HCT116 (cell line): ENCODE results near the gene TTLL11. TPM values are rescaled to one million over a fixed set of nuclear protein-coding genes. Genes with fewer than 3 reads are reported as not detected.

ENCODE experiments used
- ATAC-seq: fragments of 200-7000 bp; cut with Tn5 transposase; 2 replicates; pipeline ENCODE4 v1.9.1; 2020; ENCODE audit warnings: mild to moderate bottlenecking, moderate library complexity
- BruUV-seq: library from RNA; stranded (reverse); fragments of 400-500 nt; replicated peaks from 2 replicates; lab custom pipeline; 2021; lab: Mats Ljungman, UMichigan
- CTCF ChIA-PET: fragments of 300-600 bp; sonication (Branson Sonifier 250); formaldehyde crosslinking; loops from one replicate; lab custom pipeline; 2021; ENCODE audit warnings: antibody characterized with exemption; lab: Charles Lee
- POLR2A ChIA-PET: fragments of 300-600, 350-600 bp; sonication (Branson Sonifier 250); formaldehyde crosslinking; loops from one replicate; lab custom pipeline; 2021; ENCODE audit warnings: antibody characterized with exemption; lab: Charles Lee
- RAD21 ChIA-PET, 2 experiments: fragments of 300-600 bp; sonication (Branson Sonifier 250); formaldehyde crosslinking; loops; one replicate each; lab custom pipeline; 2023; ENCODE audit warnings: low total read pairs in 2 of 2; ENCODE audit not compliant: uncharacterized antibody in 2 of 2, unreplicated experiment in 2 of 2, low non-redundant PET in 1 of 2; lab: Charles Lee
- DNase-seq: peaks from one replicate; pipeline ENCODE4 v3.0.0-alpha.2; 2010; ENCODE audit warnings: low read depth, low spot score
- H2AFZ ChIP-seq: fragments of 200-600 bp; shearing (Covaris generic), sonication (generic); 2 replicates; pipeline ENCODE4 v1.6.1; 2017; ENCODE audit warnings: low read depth, mixed run types, mixed read lengths, antibody characterized with exemption, low read length; ENCODE audit not compliant: poor library complexity, severe bottlenecking
- H3K27ac ChIP-seq: 2 replicates; pipeline ENCODE4 v1.5.1; 2012; ENCODE audit warnings: low read depth, low read length
- H3K27me3 ChIP-seq: fragments of 200-600 bp; sonication (generic); 2 replicates; pipeline ENCODE4 v1.6.1; 2016; ENCODE audit warnings: mixed run types, low read length, mixed read lengths; ENCODE audit not compliant: insufficient read depth
- H3K36me3 ChIP-seq, 2 experiments: fragments of 200-500 bp in 1 of 2; fragments of 200-600 bp in 1 of 2; sonication (Bioruptor generic) in 1 of 2; sonication (generic) in 1 of 2; 2 replicates each; pipeline versions ENCODE4 v1.5.1 to v1.6.1; 2014 to 2016; ENCODE audit warnings: low read length in 2 of 2, inconsistent platforms in 1 of 2, mixed read lengths in 1 of 2, mixed run types in 1 of 2; ENCODE audit not compliant: insufficient read depth in 2 of 2, control insufficient read depth in 1 of 2
- H3K4me1 ChIP-seq, 2 experiments: fragments of 200-600 bp in 1 of 2; sonication (generic) in 1 of 2; 2 replicates each; pipeline versions ENCODE4 v1.5.1 to v1.6.1; 2012 to 2017; ENCODE audit warnings: low read length in 2 of 2, inconsistent platforms in 1 of 2, mild to moderate bottlenecking in 1 of 2, mixed read lengths in 1 of 2, mixed run types in 1 of 2, moderate library complexity in 1 of 2; ENCODE audit not compliant: insufficient read depth in 2 of 2, control insufficient read depth in 1 of 2
- H3K4me2 ChIP-seq: fragments of 200-600 bp; sonication (generic); 2 replicates; pipeline ENCODE4 v1.6.1; 2017; ENCODE audit warnings: mixed run types, low read length, mixed read lengths
- H3K4me3 ChIP-seq, 2 experiments: fragments of 200-600 bp in 1 of 2; sonication (generic) in 1 of 2; replicated peaks in 1 of 2; 2 replicates each; pipeline ENCODE4 v1.5.1; 2011 to 2016; ENCODE audit warnings: low read length in 2 of 2, control low read depth in 1 of 2, low read depth in 1 of 2, mild to moderate bottlenecking in 1 of 2, mixed read lengths in 1 of 2, mixed run types in 1 of 2
- H3K79me2 ChIP-seq: fragments of 200-600 bp; sonication (generic); 2 replicates; pipeline ENCODE4 v1.6.1; 2017; ENCODE audit warnings: mild to moderate bottlenecking, mixed run types, low read length, moderate library complexity, mixed read lengths; ENCODE audit not compliant: insufficient read depth
- H3K9ac ChIP-seq: fragments of 200-600 bp; sonication (generic); 2 replicates; pipeline ENCODE4 v1.6.1; 2016; ENCODE audit warnings: low read length, mixed read lengths
- H3K9me2 ChIP-seq: fragments of 200-600 bp; sonication (generic), shearing (Covaris generic); 2 replicates; pipeline ENCODE4 v1.6.1; 2017; ENCODE audit warnings: mixed run types, mild to moderate bottlenecking, moderate library complexity; ENCODE audit not compliant: insufficient read depth
- H3K9me3 ChIP-seq, 2 experiments: fragments of 200-500 bp in 1 of 2; fragments of 200-600 bp in 1 of 2; sonication (Bioruptor generic) in 1 of 2; sonication (generic) in 1 of 2; 2 replicates each; pipeline ENCODE4 v1.6.1; 2014 to 2017; ENCODE audit warnings: low read length in 2 of 2, mixed read lengths in 2 of 2, inconsistent platforms in 1 of 2, low read depth in 1 of 2, mild to moderate bottlenecking in 1 of 2, mixed run types in 1 of 2, moderate library complexity in 1 of 2; ENCODE audit not compliant: control insufficient read depth in 1 of 2, insufficient read depth in 1 of 2
- H4K20me1 ChIP-seq: fragments of 200-600 bp; sonication (generic), shearing (Covaris generic); 2 replicates; pipeline ENCODE4 v1.6.1; 2017; ENCODE audit warnings: mixed run types, mild to moderate bottlenecking, moderate library complexity; ENCODE audit not compliant: insufficient read depth
- ATF3 ChIP-seq: IDR thresholded peaks from 2 replicates; pipeline ENCODE4 v1.6.1; 2012
- CBX3 ChIP-seq: IDR thresholded peaks from 2 replicates; pipeline ENCODE4 v1.6.1; 2012; ENCODE audit warnings: low read depth
- CEBPB ChIP-seq: IDR thresholded peaks from 2 replicates; pipeline ENCODE4 v1.6.1; 2012; ENCODE audit warnings: low read depth
- FOSL1 ChIP-seq: IDR thresholded peaks from 2 replicates; pipeline ENCODE4 v1.6.1; 2012; ENCODE audit warnings: low read depth
- JUND ChIP-seq: IDR thresholded peaks from 2 replicates; pipeline ENCODE4 v1.6.1; 2012
- MAX ChIP-seq: IDR thresholded peaks from 2 replicates; pipeline ENCODE4 v1.6.1; 2012
- POLR2A ChIP-seq: IDR thresholded peaks from 2 replicates; pipeline ENCODE4 v1.7.0; 2011; ENCODE audit warnings: borderline replicate concordance; ENCODE audit not compliant: insufficient read depth, insufficient read length; ENCODE audit errors: extremely low read depth
- RAD21 ChIP-seq: IDR thresholded peaks from 2 replicates; pipeline ENCODE4 v1.6.1; 2012; ENCODE audit warnings: low read depth, mild to moderate bottlenecking
- SIN3A ChIP-seq: IDR thresholded peaks from 2 replicates; pipeline ENCODE4 v1.6.1; 2012; ENCODE audit warnings: low read depth
- SRF ChIP-seq: IDR thresholded peaks from 2 replicates; pipeline ENCODE4 v1.6.1; 2012; ENCODE audit warnings: low read depth
- ZBTB33 ChIP-seq: IDR thresholded peaks from 2 replicates; pipeline ENCODE4 v1.6.1; 2011; ENCODE audit warnings: mild to moderate bottlenecking, low read length, moderate library complexity; ENCODE audit not compliant: insufficient replicate concordance; ENCODE audit errors: extremely low read depth
- intact Hi-C: fragments of 100-400 bp; cut with micrococcal nuclease; formaldehyde crosslinking; loops from 2 replicates; pipeline ENCODE4 v1.10.0; 2022
- total RNA-seq: library from RNA; stranded (reverse); gene quantifications from one replicate; pipeline ENCODE4 v1.2.1, GENCODE V29; 2021; ENCODE audit not compliant: unreplicated experiment

Gene TTLL11
- total RNA-seq, 1 experiment from 2014 or later: 2.2 TPM

DNA sequence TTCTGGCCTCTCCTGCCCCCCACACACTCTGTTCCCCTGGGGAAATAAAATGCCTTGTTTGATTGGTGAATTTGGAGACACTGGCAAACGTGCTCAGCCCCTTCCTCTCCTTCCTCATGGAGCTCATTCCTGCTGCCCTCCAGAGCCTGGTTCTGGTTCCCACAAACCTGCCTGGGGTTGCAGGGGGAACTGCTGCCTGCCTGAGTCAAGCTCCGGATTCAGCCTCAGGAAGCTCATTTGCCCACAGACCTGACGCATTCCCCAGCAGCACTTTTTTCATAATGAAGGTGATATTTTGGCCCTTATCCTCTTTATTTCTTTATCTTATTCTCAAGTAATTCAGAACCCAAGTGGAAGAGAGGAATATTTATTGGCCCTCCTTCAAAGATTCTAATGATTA lies 140.5 kb downstream of the TTLL11 start:
- no peak overlapping the region for H3K4me2 ChIP-seq
- H3K4me3 ChIP-seq: no peak overlapping the region
- CTCF ChIA-PET: no interaction called here
- peaks cover 0 to 5% of the 10 kb centered on the region in 2 experiments; a peak in 1 of 4 replicates for H3K4me1 ChIP-seq
- no peaks in the 10 kb centered on the region for H3K9me3 ChIP-seq
- RAD21 ChIA-PET: no interaction called here
- no peaks in the 10 kb centered on the region for H3K36me3 ChIP-seq
- H4K20me1 ChIP-seq: no peaks in the 10 kb centered on the region
- intact Hi-C loops: no loop called here
- H3K27ac ChIP-seq: no peak overlapping the region
- BruUV-seq: no TSS peak
- H3K9me2 ChIP-seq: no peaks in the 10 kb centered on the region
- no peak for ATAC-seq
- POLR2A ChIA-PET: no interaction called here
- H3K79me2 ChIP-seq: no peaks in the 10 kb centered on the region
- no peak for TF ChIP-seq CBX3
- no peak for TF ChIP-seq FOSL1
- no peak for TF ChIP-seq JUND
- no peak for TF ChIP-seq ZBTB33
- TF ChIP-seq SRF: no peak
- no peak for TF ChIP-seq POLR2A
- no peak for TF ChIP-seq ATF3
- no peak for TF ChIP-seq SIN3A
- no peak for TF ChIP-seq MAX
- no peak for TF ChIP-seq CEBPB
- no peak for TF ChIP-seq RAD21
- TF ChIP-seq, all 23 proteins: peak for 0
- Histone ChIP-seq H2AFZ (no peak overlapping the region), H3K27me3 (0 out of 2 replicates have a peak, but pooled peaks cover 4% of the 10 kb centered on the region), H3K9ac (no peak overlapping the region)
- DNase-seq: no peak
